A549 (cell line): ENCODE results near the gene NUDCD2. TPM values are rescaled to one million over a fixed set of nuclear protein-coding genes. Genes with fewer than 3 reads are reported as not detected.

Experiments used
- ATAC-seq, 2 experiments: fragments of 200-7000 bp in 1 of 2; fragments of >200 bp in 1 of 2; cut with Nextera tagmentation in 1 of 2; cut with Tn5 transposase in 1 of 2; 3 replicates each; pipeline versions ENCODE4 v1.8.0 to v1.9.1; 2018 to 2020; ENCODE audit warnings: mild to moderate bottlenecking in 1 of 2, moderate library complexity in 1 of 2
- CTCF ChIA-PET: fragments of 300-600 bp; sonication (Branson Sonifier 250); formaldehyde crosslinking; extraction: SDS; loops from one replicate; lab custom pipeline; 2021; ENCODE audit warnings: antibody characterized with exemption, inconsistent platforms; lab: Yijun Ruan, JAX
- POLR2A ChIA-PET: fragments of 350-600 bp; formaldehyde crosslinking; extraction: SDS; loops from one replicate; lab custom pipeline; 2021; ENCODE audit warnings: antibody characterized with exemption, inconsistent platforms; lab: Yijun Ruan, JAX
- DNase-seq, 2 experiments: peaks; one replicate each; pipeline versions ENCODE4 v3.0.0 to v3.0.0-alpha.2; 2011 to 2016; ENCODE audit warnings: low read depth in 1 of 2, low spot score in 1 of 2
- FAIRE-seq: peaks from 2 replicates; lab custom pipeline; 2011; peaks lifted over from hg19 to GRCh38; lab: Jason Lieb, UNC
- H3K27ac ChIP-seq, 2 experiments: fragments of >200 bp; sonication (Bioruptor Twin); formaldehyde crosslinking; 3 replicates each; pipeline ENCODE4 v1.5.1; 2016 to 2017
- H3K4me1 ChIP-seq: fragments of >200 bp; sonication (Bioruptor Twin); formaldehyde crosslinking; 3 replicates; pipeline ENCODE4 v1.6.1; 2016
- H3K4me2 ChIP-seq: fragments of >200 bp; sonication (Bioruptor Twin); formaldehyde crosslinking; 3 replicates; pipeline ENCODE4 v1.6.1; 2016
- H3K4me3 ChIP-seq: fragments of >200 bp; sonication (Bioruptor Twin); formaldehyde crosslinking; 3 replicates; pipeline ENCODE4 v1.5.1; 2016
- H3K9me3 ChIP-seq: fragments of >200 bp; sonication (Bioruptor Twin); formaldehyde crosslinking; 3 replicates; pipeline ENCODE4 v1.6.1; 2016
- BCL3 ChIP-seq: fragments of >200 bp; sonication (Bioruptor Twin); formaldehyde crosslinking; IDR thresholded peaks from 3 replicates; pipeline ENCODE4 v1.6.1; 2016
- CEBPB ChIP-seq, 2 experiments: fragments of >200 bp in 1 of 2; sonication (Bioruptor Twin) in 1 of 2; formaldehyde crosslinking in 1 of 2; IDR thresholded peaks; 2 replicates each; pipeline ENCODE4 v1.6.1; 2012 to 2016
- CHD2 ChIP-seq: fragments of 150-350 bp; IDR thresholded peaks from 2 replicates; pipeline ENCODE4 v1.6.1; 2014; ENCODE audit warnings: low read length; ENCODE audit not compliant: partially characterized antibody
- CTCF ChIP-seq: fragments of >200 bp; sonication (Bioruptor Twin); formaldehyde crosslinking; IDR thresholded peaks from 3 replicates; pipeline ENCODE4 v1.5.1; 2016
- E2F6 ChIP-seq: IDR thresholded peaks from 2 replicates; pipeline ENCODE4 v1.6.1; 2012; ENCODE audit warnings: low read depth, borderline replicate concordance
- HOXB5 ChIP-seq: fragments of 250-450 bp; sonication (Bioruptor Pico); IDR thresholded peaks from 2 replicates; pipeline ENCODE4 v1.5.0; 2020; ENCODE audit warnings: mild to moderate bottlenecking, moderate library complexity
- JUN ChIP-seq, 2 experiments: fragments of >200 bp; sonication (Bioruptor Twin); formaldehyde crosslinking; IDR thresholded peaks; 2 replicates in 1 of 2; 3 replicates in 1 of 2; pipeline ENCODE4 v1.6.1; 2016 to 2017
- MAX ChIP-seq: IDR thresholded peaks from 2 replicates; pipeline ENCODE4 v1.6.1; 2012
- MYC ChIP-seq: IDR thresholded peaks from 2 replicates; pipeline ENCODE4 v1.6.1; 2012; ENCODE audit warnings: mild to moderate bottlenecking, inconsistent platforms, low read length, improper control_type of control experiment, borderline replicate concordance
- PHF8 ChIP-seq: fragments of 200-600 bp; sonication (generic); IDR thresholded peaks from 2 replicates; pipeline ENCODE4 v1.6.1; 2016; ENCODE audit warnings: low read depth, mild to moderate bottlenecking, antibody characterized with exemption, moderate library complexity, borderline replicate concordance
- POLR2A ChIP-seq: IDR thresholded peaks from 2 replicates; pipeline ENCODE4 v1.6.1; 2012; ENCODE audit warnings: mild to moderate bottlenecking, low read length
- REST ChIP-seq: fragments of 200-600 bp; sonication (generic); IDR thresholded peaks from 2 replicates; pipeline ENCODE4 v1.6.1; 2016; ENCODE audit warnings: antibody characterized with exemption, mild to moderate bottlenecking, moderate library complexity
- WGBS: methylation state at CpG from one replicate; pipeline ENCODE4 v1.1.6; 2017; ENCODE audit errors: missing lambda C conversion rate; 5-methylcytosine and 5-hydroxymethylcytosine counted together
- polyA minus RNA-seq: library from RNA; depleted of rRNA, polyadenylated mRNA; stranded (reverse); fragments of >200 nt; gene quantifications from 2 replicates; pipeline ENCODE4 v1.2.3, GENCODE V29; 2011; rRNA and poly(A)+ RNA removed
- polyA plus RNA-seq, 4 experiments: library from polyadenylated mRNA; depleted of rRNA in 3 of 4; stranded (reverse); fragments of >200 nt; fragmentation: RNase III in 1 of 4; extraction: RNeasy Plus Mini Kit Qiagen cat#74134 plus additional on column Dnase treatment in 1 of 4; gene quantifications; 2 replicates in 3 of 4; 3 replicates in 1 of 4; pipeline ENCODE4 v1.2.3, GENCODE V29; 2011 to 2017
- TF ChIP-seq, protein P1 (sequence below): IDR thresholded peaks from 2 replicates; pipeline ENCODE4 v1.6.1; 2012

Gene NUDCD2
- polyA plus RNA-seq (2011; rRNA removed) (17.0 and 22.3 TPM in 2 replicates), polyA plus RNA-seq (2017; fragmentation: RNase III; extraction: RNeasy Plus Mini Kit Qiagen cat#74134 plus additional on column Dnase treatment) (37.1 to 43.9 TPM (median 38.4 TPM) in 3 replicates), polyA minus RNA-seq (2.6 and 4.3 TPM in 2 replicates)
- polyA plus RNA-seq (2012; cell fraction: cytosol; rRNA removed), result 8.2 and 9.1 TPM in 2 replicates
- polyA plus RNA-seq (2012; cell fraction: nucleus; rRNA removed), result 3.4 and 5.4 TPM in 2 replicates

GRCh38 chr5:163459819-163460561, at the start of gene NUDCD2:
TSS of gene NUDCD2 (minus strand) at chr5:163460102. CDS start at chr5:163460050, 52 bp downstream.
- Histone ChIP-seq H3K9me3 (no peaks in the 10 kb centered on the region), H3K4me3 (peak within 1 kb of the TSS; percentile 73), H3K4me2 (peak within 1 kb of the TSS; percentile 90), H3K27ac (peak within 1 kb of the TSS; percentile 91 to 92), H3K4me1 (peaks cover 27% of the 10 kb centered on the region)
- 2% methylated on average over 25 of the region's 59 CpGs for WGBS
- TF ChIP-seq E2F6, result peak; percentile 72
- TF ChIP-seq MYC, result peak; percentile 88
- TF ChIP-seq CEBPB (IDR thresholded peaks at IDR 0.05), result peak; percentile 59 to 82; a peak in 3 of 4 replicates
- peak; percentile 41; the same call in 2 of the 3 replicates for TF ChIP-seq BCL3
- TF ChIP-seq, protein P1, sequence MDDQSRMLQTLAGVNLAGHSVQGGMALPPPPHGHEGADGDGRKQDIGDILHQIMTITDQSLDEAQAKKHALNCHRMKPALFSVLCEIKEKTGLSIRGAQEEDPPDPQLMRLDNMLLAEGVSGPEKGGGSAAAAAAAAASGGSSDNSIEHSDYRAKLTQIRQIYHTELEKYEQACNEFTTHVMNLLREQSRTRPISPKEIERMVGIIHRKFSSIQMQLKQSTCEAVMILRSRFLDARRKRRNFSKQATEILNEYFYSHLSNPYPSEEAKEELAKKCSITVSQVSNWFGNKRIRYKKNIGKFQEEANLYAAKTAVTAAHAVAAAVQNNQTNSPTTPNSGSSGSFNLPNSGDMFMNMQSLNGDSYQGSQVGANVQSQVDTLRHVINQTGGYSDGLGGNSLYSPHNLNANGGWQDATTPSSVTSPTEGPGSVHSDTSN, result peak; percentile 26; the same call in 1 of the 2 replicates
- peak; percentile 21; the same call in 1 of the 3 replicates for TF ChIP-seq CTCF
- TF ChIP-seq REST, result no peak
- peak; percentile 98 for TF ChIP-seq PHF8
- TF ChIP-seq HOXB5, result no peak
- TF ChIP-seq JUN (IDR thresholded peaks at IDR 0.05), result peak; percentile 66 to 77; a peak in 4 of 5 replicates
- TF ChIP-seq POLR2A, result peak; percentile 95
- peak; percentile 95 for TF ChIP-seq MAX
- no peak for TF ChIP-seq CHD2
- POLR2A ChIA-PET, result interaction anchor here (1.0 to 5.1 kb wide), 15 partner anchors 9 to 51 kb away, joined by 3 to 76 read pairs (median 9); partner anchors contain the start of genes CCNG1 and MAT2B
- peak; percentile 86 to 93 for ATAC-seq
- FAIRE-seq, result no peak
- CTCF ChIA-PET, result interaction anchor here (1.6 to 2.1 kb wide), 3 partner anchors 18 to 43 kb away, joined by 4 to 7 read pairs (median 5); no protein-coding TSS in a partner anchor
- peak; percentile 85 to 99 for DNase-seq
